Measurements from ENCODE around the gene CFAP97D2.
"Not testable (repeated sequence)": the region's sequence is repeated elsewhere in the genome, so short reads cannot be mapped to it uniquely, and the experiment has no call there.

Gene CFAP97D2

GRCh38 chr13:114235697-114236096 lies 56.6 kb downstream of the CFAP97D2 start:
- no peak for DNase-seq (ENCODE audit: low spot score)

- DNase-seq (ENCODE audit: low spot score), result no peak
Measured at GRCh38 chr13:114236227-114236626, 57.2 kb downstream of the CFAP97D2 start.

GRCh38 chr13:114237415-114238112 lies 58.5 kb downstream of the CFAP97D2 start:
- DNase-seq (ENCODE audit: low spot score), result no peak

GRCh38 chr13:114241918-114242317 lies 62.9 kb downstream of the CFAP97D2 start:
- no peak for DNase-seq (ENCODE audit: low spot score)

GRCh38 chr13:114243971-114244370 lies 64.9 kb downstream of the CFAP97D2 start:
- no peak for DNase-seq (ENCODE audit: low spot score)

- DNase-seq (ENCODE audit: low spot score), result no peak
Measured at GRCh38 chr13:114244637-114245036, 65.6 kb downstream of the CFAP97D2 start.

- no peak for DNase-seq (ENCODE audit: low spot score)
Measured at GRCh38 chr13:114248011-114248410, 69.0 kb downstream of the CFAP97D2 start.

GRCh38 chr13:114249077-114249476 lies 70.0 kb downstream of the CFAP97D2 start:
- no peak for DNase-seq (ENCODE audit: low spot score)

- not testable (repeated sequence) for DNase-seq (ENCODE audit: low spot score)
Measured at GRCh38 chr13:114251639-114252440, 72.8 kb downstream of the CFAP97D2 start.

GRCh38 chr13:114256547-114256946 lies 77.5 kb downstream of the CFAP97D2 start:
- DNase-seq (ENCODE audit: low spot score), result no peak

- DNase-seq (ENCODE audit: low spot score), result no peak
Measured at GRCh38 chr13:114257014-114257413, 78.0 kb downstream of the CFAP97D2 start.

GRCh38 chr13:114258589-114258988 lies 79.5 kb downstream of the CFAP97D2 start:
- no peak for DNase-seq (ENCODE audit: low spot score)

GRCh38 chr13:114259374-114259773 lies 80.3 kb downstream of the CFAP97D2 start:
- no peak for DNase-seq (ENCODE audit: low spot score)

- DNase-seq (ENCODE audit: low spot score), result no peak
Measured at GRCh38 chr13:114259974-114260373, 80.9 kb downstream of the CFAP97D2 start.

GRCh38 chr13:114260814-114261213 lies 81.8 kb downstream of the CFAP97D2 start:
- no peak for DNase-seq (ENCODE audit: low spot score)

GRCh38 chr13:114261328-114261965 lies 82.4 kb downstream of the CFAP97D2 start:
- no peak for DNase-seq (ENCODE audit: low spot score)

- DNase-seq (ENCODE audit: low spot score), result no peak
Measured at GRCh38 chr13:114263578-114263977, 84.5 kb downstream of the CFAP97D2 start.

- not testable (repeated sequence) for DNase-seq (ENCODE audit: low spot score)
Measured at GRCh38 chr13:114264313-114264712, 85.3 kb downstream of the CFAP97D2 start.

GRCh38 chr13:114264886-114265611 lies 86.0 kb downstream of the CFAP97D2 start:
- DNase-seq (ENCODE audit: low spot score), result no peak

GRCh38 chr13:114266241-114266640 lies 87.2 kb downstream of the CFAP97D2 start:
- no peak for DNase-seq (ENCODE audit: low spot score)

GRCh38 chr13:114268344-114269280 lies 89.6 kb downstream of the CFAP97D2 start:
- no peak for DNase-seq (ENCODE audit: low spot score)

Data from SK-N-DZ (cell line).